Cortex of kidney (tissue), 1 donor: ENCODE measurements around the gene ABCC4.

Source experiments
- DNase-seq: peaks from one replicate; lab custom pipeline; 2025; lab: John Stamatoyannopoulos, UW

The ABCC4 gene

GRCh38 chr13:95256091-95256490 lies 45.2 kb downstream of the ABCC4 start:
- no peak for DNase-seq

GRCh38 chr13:95255072-95255732 lies 46.0 kb downstream of the ABCC4 start:
- no peak for DNase-seq

DNA sequence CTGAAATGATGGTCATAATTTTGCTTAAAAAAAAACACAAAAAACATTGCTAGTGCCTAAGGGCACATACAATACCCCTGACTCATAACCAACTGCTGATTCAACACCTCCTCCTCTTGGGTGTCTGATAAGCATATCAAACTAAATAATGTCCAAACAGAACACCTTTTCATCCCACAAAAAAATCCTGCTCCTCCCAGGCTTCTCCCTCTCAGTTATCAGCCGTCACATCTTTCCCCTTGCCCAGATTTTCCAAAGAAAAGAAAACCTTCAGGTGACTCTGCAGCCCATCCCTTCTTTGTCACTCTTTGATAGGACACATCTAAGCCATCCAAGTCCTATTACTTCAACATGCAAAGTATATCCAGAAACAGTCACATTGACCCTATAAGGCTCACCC lies 46.9 kb downstream of the ABCC4 start:
- DNase-seq, result no peak

- DNase-seq, result no peak
Measured at GRCh38 chr13:95253033-95253432, 48.2 kb downstream of the ABCC4 start.

- DNase-seq, result no peak
Measured at GRCh38 chr13:95251641-95252040, 49.6 kb downstream of the ABCC4 start.

DNA sequence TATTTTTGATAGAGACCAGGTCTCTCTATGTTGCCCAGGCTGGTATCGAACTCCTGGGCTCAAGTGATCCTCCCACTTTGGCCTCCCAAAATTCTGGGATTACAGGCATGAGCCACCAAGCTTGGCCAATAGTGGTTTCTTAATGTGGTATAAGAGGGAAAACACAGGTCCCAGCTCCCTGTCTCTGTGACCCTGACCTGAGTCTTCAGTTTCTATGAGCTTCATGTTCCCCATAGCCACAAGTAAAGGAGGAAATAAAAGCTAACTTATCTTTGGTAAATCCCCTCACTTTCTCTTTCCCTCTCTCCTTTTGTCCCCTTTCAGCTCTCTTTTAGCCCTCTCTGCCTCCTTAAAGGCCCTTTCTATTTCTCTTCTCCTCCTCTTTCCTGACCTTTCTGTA lies 50.3 kb downstream of the ABCC4 start:
- no peak for DNase-seq

DNA sequence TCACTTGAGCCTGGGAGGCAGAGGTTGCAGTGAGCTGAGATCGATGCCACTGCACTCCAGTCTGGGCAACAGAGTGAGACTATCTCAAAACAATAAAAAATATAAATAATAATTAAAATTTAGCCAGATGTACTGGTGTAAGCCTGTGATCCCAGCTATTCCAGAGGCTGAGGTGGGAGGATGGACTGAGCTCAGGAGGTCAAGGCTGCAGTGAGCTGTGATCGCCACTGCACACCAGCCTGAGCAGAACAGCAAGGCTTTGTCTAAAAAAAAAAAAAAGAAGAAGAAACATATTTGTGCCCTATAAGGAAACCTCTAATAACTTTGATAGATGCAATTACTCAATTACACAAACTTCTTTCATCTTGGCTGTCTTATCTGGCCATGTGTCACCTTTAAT lies 52.3 kb downstream of the ABCC4 start:
- no peak for DNase-seq

- no peak for DNase-seq
Measured at GRCh38 chr13:95247852-95248251, 53.4 kb downstream of the ABCC4 start.

- DNase-seq, result no peak
Measured at GRCh38 chr13:95247171-95247570, 54.1 kb downstream of the ABCC4 start.

GRCh38 chr13:95246292-95247082 lies 54.8 kb downstream of the ABCC4 start:
- no peak for DNase-seq

GRCh38 chr13:95245071-95245470 lies 56.2 kb downstream of the ABCC4 start:
- no peak for DNase-seq

- DNase-seq, result no peak
Measured at GRCh38 chr13:95243207-95243606, 58.0 kb downstream of the ABCC4 start.

DNA sequence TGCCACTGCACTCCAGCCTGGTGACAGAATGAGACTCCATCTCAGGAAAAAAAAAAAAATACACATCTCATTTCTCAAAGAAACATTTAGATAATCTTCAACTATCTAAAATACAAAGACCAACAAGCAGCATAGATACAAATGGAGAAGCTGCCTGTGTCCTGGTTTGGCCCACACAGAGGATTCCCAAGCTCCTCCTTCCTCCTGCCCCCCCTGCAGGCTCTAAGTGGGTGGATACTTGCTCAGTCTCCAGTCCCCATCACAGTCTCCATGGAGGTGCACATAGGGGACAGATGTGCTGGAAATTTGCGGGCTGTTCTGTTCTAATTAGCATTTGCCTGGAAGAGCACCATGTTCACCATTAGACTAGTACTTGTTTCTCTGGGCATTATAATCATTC lies 59.9 kb downstream of the ABCC4 start:
- DNase-seq, result no peak

GRCh38 chr13:95239283-95239682 lies 62.0 kb downstream of the ABCC4 start:
- DNase-seq, result no peak

GRCh38 chr13:95237310-95237870 lies 63.9 kb downstream of the ABCC4 start:
- DNase-seq, result no peak

GRCh38 chr13:95236774-95237173 lies 64.5 kb downstream of the ABCC4 start:
- no peak for DNase-seq

GRCh38 chr13:95235974-95236373 lies 65.3 kb downstream of the ABCC4 start:
- DNase-seq, result no peak

- DNase-seq, result no peak
Measured at GRCh38 chr13:95235199-95235756, 66.0 kb downstream of the ABCC4 start.

- DNase-seq, result no peak
Measured at GRCh38 chr13:95234242-95234641, 67.0 kb downstream of the ABCC4 start.

DNA sequence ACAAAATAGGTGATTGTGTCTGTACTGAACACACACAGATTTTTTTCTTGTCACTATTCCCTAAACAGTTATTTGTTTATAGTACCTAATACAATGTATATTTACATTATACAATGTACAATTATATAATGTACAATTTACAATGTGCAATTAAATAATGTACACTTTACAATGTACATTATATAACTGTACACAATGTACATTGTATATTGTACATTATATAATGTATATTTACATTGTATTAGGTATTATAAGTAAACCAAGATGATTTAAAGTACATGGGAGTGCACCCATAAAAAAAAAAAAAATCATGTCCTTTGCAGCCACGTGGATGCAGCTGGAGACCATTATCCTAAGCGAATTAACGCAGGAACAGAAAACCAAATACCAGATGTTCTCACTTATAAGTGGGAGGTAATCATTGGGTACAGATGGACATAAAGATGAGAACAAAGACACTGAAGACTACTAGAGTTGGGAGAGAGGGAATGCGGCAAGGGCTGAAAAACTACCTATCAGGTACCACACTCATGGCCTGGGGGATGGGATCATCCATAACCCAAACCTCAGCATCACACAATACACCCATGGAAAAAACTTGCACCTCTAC lies 68.1 kb downstream of the ABCC4 start:
- no peak for DNase-seq

- no peak for DNase-seq
Measured at GRCh38 chr13:95231393-95231792, 69.9 kb downstream of the ABCC4 start.

DNA sequence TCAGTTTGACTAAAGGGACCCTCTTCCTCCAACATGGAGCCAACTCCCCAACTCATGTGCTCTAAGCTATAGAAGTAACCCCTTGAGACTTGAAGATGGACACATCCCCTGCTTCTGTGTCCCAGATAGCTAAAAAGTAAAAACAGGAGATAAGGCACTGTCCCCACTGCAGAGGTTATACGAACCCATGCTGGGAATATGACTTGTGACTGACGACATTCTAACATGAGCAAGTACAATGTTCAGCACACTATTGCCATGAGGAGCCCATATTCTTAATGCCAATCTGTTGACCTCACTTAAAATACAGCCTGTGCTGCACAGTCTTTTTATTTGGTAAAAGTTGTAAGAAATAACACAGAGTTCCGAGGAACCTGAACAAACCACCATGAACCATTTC lies 71.4 kb downstream of the ABCC4 start:
- no peak for DNase-seq

- no peak for DNase-seq
Measured at GRCh38 chr13:95228130-95228529, 73.1 kb downstream of the ABCC4 start.
